CD14-positive monocyte (primary cell): ENCODE data around the gene CCDC86. TPM values are rescaled to one million over a fixed set of nuclear protein-coding genes. Genes with fewer than 3 reads are reported as not detected.

ENCODE experiments used
- DNase-seq, 3 donors: peaks; one replicate each; pipeline ENCODE4 v3.0.0-alpha.2; 2011 to 2022
- H2AFZ ChIP-seq: 2 replicates; pipeline ENCODE4 v1.6.0; 2012; ENCODE audit warnings: mild to moderate bottlenecking, low read depth, low read length, inconsistent platforms; ENCODE audit not compliant: insufficient read depth, poor library complexity, severe bottlenecking
- H3K27ac ChIP-seq, 2 donors: 1 replicate in 1 of 2; 2 replicates in 1 of 2; pipeline ENCODE4 v1.5.1; 2012 to 2013; ENCODE audit warnings: low read length in 2 of 2, control low read depth in 1 of 2, inconsistent platforms in 1 of 2, low read depth in 1 of 2, mild to moderate bottlenecking in 1 of 2
- H3K27me3 ChIP-seq, 2 donors: one replicate each; pipeline versions ENCODE4 v1.6.0 to v1.6.1; 2011 to 2013; ENCODE audit warnings: low read length in 2 of 2; ENCODE audit not compliant: control insufficient read depth in 2 of 2, insufficient read depth in 2 of 2
- H3K36me3 ChIP-seq, 2 donors: replicated peaks in 1 of 2; 1 replicate in 1 of 2; 2 replicates in 1 of 2; pipeline versions ENCODE4 v1.5.1 to v1.6.1; 2012 to 2013; ENCODE audit warnings: low read length in 2 of 2, control low read depth in 1 of 2, inconsistent platforms in 1 of 2, mild to moderate bottlenecking in 1 of 2; ENCODE audit not compliant: insufficient read depth in 2 of 2, control insufficient read depth in 1 of 2
- H3K4me1 ChIP-seq, 2 donors: 1 replicate in 1 of 2; 2 replicates in 1 of 2; pipeline versions ENCODE4 v1.5.1 to v1.6.1; 2012 to 2013; ENCODE audit warnings: low read length in 2 of 2, control low read depth in 1 of 2, inconsistent platforms in 1 of 2, mild to moderate bottlenecking in 1 of 2, moderate library complexity in 1 of 2; ENCODE audit not compliant: insufficient read depth in 2 of 2, control insufficient read depth in 1 of 2
- H3K4me2 ChIP-seq: replicated peaks from 2 replicates; pipeline ENCODE3; 2012; ENCODE audit warnings: low read length, moderate library complexity, mild to moderate bottlenecking; ENCODE audit not compliant: poor library complexity, severe bottlenecking; ENCODE audit errors: extremely low read depth
- H3K4me3 ChIP-seq, 3 experiments: fragments of 200-600 bp in 1 of 3; sonication (generic) in 1 of 3; replicated peaks in 1 of 3; 1 replicate in 2 of 3; 2 replicates in 1 of 3; pipeline ENCODE4 v1.5.1; 2011 to 2013; ENCODE audit warnings: low read length in 3 of 3, mild to moderate bottlenecking in 3 of 3, control low read depth in 2 of 3, low read depth in 2 of 3, inconsistent platforms in 1 of 3, moderate library complexity in 1 of 3
- H3K79me2 ChIP-seq: 2 replicates; pipeline ENCODE4 v1.6.0; 2012; ENCODE audit warnings: mild to moderate bottlenecking, control low read depth, inconsistent platforms, low read length, moderate library complexity; ENCODE audit not compliant: insufficient read depth
- H3K9ac ChIP-seq: 2 replicates; pipeline ENCODE4 v1.6.0; 2017; ENCODE audit warnings: low read length, mild to moderate bottlenecking; ENCODE audit not compliant: insufficient read depth, poor library complexity, severe bottlenecking
- H3K9me3 ChIP-seq, 2 donors: replicated peaks in 1 of 2; 1 replicate in 1 of 2; 2 replicates in 1 of 2; pipeline versions ENCODE4 v1.5.1 to v1.6.1; 2012 to 2013; ENCODE audit warnings: low read length in 2 of 2, control low read depth in 1 of 2; ENCODE audit not compliant: control insufficient read depth in 1 of 2, insufficient read depth in 1 of 2
- H4K20me1 ChIP-seq: 2 replicates; pipeline ENCODE4 v1.6.0; 2012; ENCODE audit warnings: mild to moderate bottlenecking, low read length, control low read depth, moderate library complexity; ENCODE audit not compliant: insufficient read depth
- H3K27ac Mint-ChIP-seq, 7 donors: one replicate each; pipeline ENCODE4 v1.8.0; 2020; ENCODE audit warnings: mild to moderate bottlenecking in 7 of 7, mixed read lengths in 7 of 7, moderate library complexity in 6 of 7, inconsistent platforms in 2 of 7
- H3K27me3 Mint-ChIP-seq, 3 donors: one replicate each; pipeline ENCODE4 v1.8.0; 2021 to 2022; ENCODE audit warnings: low read depth in 3 of 3, mild to moderate bottlenecking in 3 of 3, mixed read lengths in 3 of 3, moderate library complexity in 3 of 3, inconsistent platforms in 1 of 3
- H3K36me3 Mint-ChIP-seq, 2 donors: one replicate each; pipeline ENCODE4 v1.8.0; 2020; ENCODE audit warnings: mixed read lengths in 2 of 2, inconsistent platforms in 1 of 2, mild to moderate bottlenecking in 1 of 2
- H3K4me1 Mint-ChIP-seq: one replicate; pipeline ENCODE4 v1.8.0; 2020; ENCODE audit warnings: mild to moderate bottlenecking, mixed read lengths
- H3K4me3 Mint-ChIP-seq, 2 donors: one replicate each; pipeline ENCODE4 v1.8.0; 2020; ENCODE audit warnings: mild to moderate bottlenecking in 2 of 2, mixed read lengths in 2 of 2, moderate library complexity in 1 of 2
- H3K9me3 Mint-ChIP-seq, 7 donors: one replicate each; pipeline ENCODE4 v1.8.0; 2020 to 2022; ENCODE audit warnings: mixed read lengths in 7 of 7, mild to moderate bottlenecking in 6 of 7, moderate library complexity in 6 of 7, inconsistent platforms in 2 of 7
- WGBS: methylation state at CpG from one replicate; pipeline ENCODE4 v1.1.5; 2013; ENCODE audit warnings: missing lambda C conversion rate; ENCODE audit not compliant: insufficient coverage; 5-methylcytosine and 5-hydroxymethylcytosine counted together
- intact Hi-C, 2 donors: fragments of 100-400 bp; cut with micrococcal nuclease; formaldehyde crosslinking; loops; one replicate each; pipeline versions ENCODE4 v1.15.0 to v1.15.1; 2023
- polyA plus RNA-seq, 3 donors: library from polyadenylated mRNA; depleted of rRNA in 1 of 3; unstranded in 2 of 3; stranded (reverse) in 1 of 3; fragments of 300-500 nt in 2 of 3; fragments of >200 nt in 1 of 3; fragmentation: Illumina TruSeq in 2 of 3; gene quantifications; 1 replicate in 2 of 3; 2 replicates in 1 of 3; pipeline ENCODE4 v1.2.3, GENCODE V29; 2012 to 2021
- TF ChIP-seq, protein P1 (sequence below): fragments of 200-600 bp; IDR thresholded peaks from one replicate; pipeline ENCODE4 v1.8.0; 2022; ENCODE audit warnings: antibody characterized with exemption, mild to moderate bottlenecking

CCDC86 gene
- polyA plus RNA-seq, 3 donors = 7.2 to 10.2 (median 8.3) TPM

DNA sequence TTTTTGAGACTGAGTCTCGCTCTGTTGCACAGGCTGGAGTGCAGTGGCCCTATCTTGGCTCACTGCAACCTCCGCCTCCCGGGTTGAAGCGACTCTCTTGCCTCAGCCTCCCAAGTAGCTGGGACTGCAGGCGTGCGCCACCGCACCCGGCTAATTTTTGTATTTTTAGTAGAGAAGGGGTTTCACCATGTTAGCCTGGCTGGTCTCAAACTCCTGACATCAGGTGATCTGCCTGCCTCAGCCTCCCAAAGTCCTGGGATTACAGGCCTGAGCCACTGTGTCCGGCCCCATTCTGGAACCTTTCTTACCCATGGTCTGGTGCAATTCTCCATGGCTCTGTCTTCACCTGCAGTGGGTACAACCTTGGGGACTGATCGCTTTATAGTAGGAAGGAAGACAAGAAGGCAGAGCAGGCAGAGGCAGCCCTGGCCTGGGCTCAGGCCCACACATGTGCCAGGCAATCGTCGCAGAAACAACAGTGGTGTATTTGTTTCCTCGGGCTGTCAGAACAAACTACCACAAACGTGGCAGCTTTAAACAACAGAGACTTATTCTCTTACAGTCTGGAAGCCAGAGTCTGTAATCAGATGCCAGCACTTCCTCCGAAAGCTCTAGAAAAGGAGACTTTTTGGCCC, 17.8 kb downstream of the CCDC86 start:
- intact Hi-C loops = no loop called here

DNA sequence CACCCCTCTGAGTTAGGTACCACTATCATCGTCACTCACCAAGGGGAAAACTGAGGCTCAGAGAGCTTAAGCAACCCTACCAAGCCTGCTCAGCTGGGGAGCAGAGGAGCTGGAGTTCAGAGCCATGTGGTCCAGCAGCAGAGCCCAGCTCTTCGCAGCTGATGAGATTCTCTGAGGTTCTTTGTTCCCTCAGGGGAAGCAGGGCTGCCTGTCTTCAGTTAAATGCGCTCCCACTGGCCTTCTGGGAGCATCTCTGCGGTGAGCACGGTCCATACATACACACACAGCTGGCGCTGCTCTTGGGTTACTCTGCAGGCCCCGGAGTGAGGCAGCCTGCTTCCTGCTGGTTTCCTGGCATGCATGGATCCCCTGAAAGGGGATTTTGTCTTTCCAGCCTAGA, 19.0 kb downstream of the CCDC86 start:
- peaks cover 4 to 7% (median 7%) of the 10 kb centered on the region in 3 donors for H3K27me3 Mint-ChIP-seq
- Histone ChIP-seq H3K9ac (no peak overlapping the region), H3K4me3 (no peak overlapping the region), H3K36me3 (no peaks in the 10 kb centered on the region), H2AFZ (no peak overlapping the region), H3K27me3 (no peaks in the 10 kb centered on the region), H3K4me1 (peaks cover 20 to 26% of the 10 kb centered on the region in 2 donors), H3K27ac (no peak overlapping the region), H3K9me3 (no peaks in the 10 kb centered on the region), H3K79me2 (no peaks in the 10 kb centered on the region), H4K20me1 (no peaks in the 10 kb centered on the region), H3K4me2 (no peak overlapping the region)
- no peak for DNase-seq
- 38% methylated on average over 7 of the region's 7 CpGs for WGBS
- TF ChIP-seq, protein P1, sequence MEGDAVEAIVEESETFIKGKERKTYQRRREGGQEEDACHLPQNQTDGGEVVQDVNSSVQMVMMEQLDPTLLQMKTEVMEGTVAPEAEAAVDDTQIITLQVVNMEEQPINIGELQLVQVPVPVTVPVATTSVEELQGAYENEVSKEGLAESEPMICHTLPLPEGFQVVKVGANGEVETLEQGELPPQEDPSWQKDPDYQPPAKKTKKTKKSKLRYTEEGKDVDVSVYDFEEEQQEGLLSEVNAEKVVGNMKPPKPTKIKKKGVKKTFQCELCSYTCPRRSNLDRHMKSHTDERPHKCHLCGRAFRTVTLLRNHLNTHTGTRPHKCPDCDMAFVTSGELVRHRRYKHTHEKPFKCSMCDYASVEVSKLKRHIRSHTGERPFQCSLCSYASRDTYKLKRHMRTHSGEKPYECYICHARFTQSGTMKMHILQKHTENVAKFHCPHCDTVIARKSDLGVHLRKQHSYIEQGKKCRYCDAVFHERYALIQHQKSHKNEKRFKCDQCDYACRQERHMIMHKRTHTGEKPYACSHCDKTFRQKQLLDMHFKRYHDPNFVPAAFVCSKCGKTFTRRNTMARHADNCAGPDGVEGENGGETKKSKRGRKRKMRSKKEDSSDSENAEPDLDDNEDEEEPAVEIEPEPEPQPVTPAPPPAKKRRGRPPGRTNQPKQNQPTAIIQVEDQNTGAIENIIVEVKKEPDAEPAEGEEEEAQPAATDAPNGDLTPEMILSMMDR = no peak
- intact Hi-C loops = no loop called here
- H3K9me3 Mint-ChIP-seq = peaks cover 0 to 6% (median 0%) of the 10 kb centered on the region in 7 donors
- H3K36me3 Mint-ChIP-seq = no peaks in the 10 kb centered on the region
- H3K27ac Mint-ChIP-seq = no peak overlapping the region
- no peak overlapping the region for H3K4me3 Mint-ChIP-seq
- H3K4me1 Mint-ChIP-seq = peaks cover 26% of the 10 kb centered on the region

More for the DNA sequence above, 17.8 kb downstream of the CCDC86 start:
- H3K36me3 Mint-ChIP-seq = no peaks in the 10 kb centered on the region
- peaks cover 0 to 5% of the 10 kb centered on the region in 2 donors for H3K27me3 ChIP-seq
- H3K9ac ChIP-seq = no peak overlapping the region
- no peak overlapping the region for H3K4me3 ChIP-seq
- TF ChIP-seq, protein P1 = no peak
- H3K4me2 ChIP-seq = no peak overlapping the region
- H3K9me3 ChIP-seq = no peaks in the 10 kb centered on the region
- DNase-seq = no peak
- peaks cover 0 to 6% (median 0%) of the 10 kb centered on the region in 7 donors for H3K9me3 Mint-ChIP-seq
- H3K4me1 ChIP-seq = peaks cover 20 to 34% of the 10 kb centered on the region in 2 donors
- H4K20me1 ChIP-seq = no peaks in the 10 kb centered on the region
- H3K4me3 Mint-ChIP-seq = no peak overlapping the region
- peaks cover 29% of the 10 kb centered on the region for H3K4me1 Mint-ChIP-seq
- no peak overlapping the region for H3K27ac ChIP-seq
- H2AFZ ChIP-seq = no peak overlapping the region
- H3K27ac Mint-ChIP-seq = no peak overlapping the region
- H3K79me2 ChIP-seq = no peaks in the 10 kb centered on the region
- no peaks in the 10 kb centered on the region for H3K36me3 ChIP-seq
- 80% methylated on average over 4 of the region's 15 CpGs for WGBS
- peaks cover 7 to 19% (median 9%) of the 10 kb centered on the region in 3 donors for H3K27me3 Mint-ChIP-seq
